ENCODE results near the gene GALE. TPM values are rescaled to one million over a fixed set of nuclear protein-coding genes. Genes with fewer than 3 reads are reported as not detected.

GALE gene
- polyA plus RNA-seq, 2 of the 4 experiments (the other 2 are of a cell fraction): 38.9 to 46.9 TPM

DNA sequence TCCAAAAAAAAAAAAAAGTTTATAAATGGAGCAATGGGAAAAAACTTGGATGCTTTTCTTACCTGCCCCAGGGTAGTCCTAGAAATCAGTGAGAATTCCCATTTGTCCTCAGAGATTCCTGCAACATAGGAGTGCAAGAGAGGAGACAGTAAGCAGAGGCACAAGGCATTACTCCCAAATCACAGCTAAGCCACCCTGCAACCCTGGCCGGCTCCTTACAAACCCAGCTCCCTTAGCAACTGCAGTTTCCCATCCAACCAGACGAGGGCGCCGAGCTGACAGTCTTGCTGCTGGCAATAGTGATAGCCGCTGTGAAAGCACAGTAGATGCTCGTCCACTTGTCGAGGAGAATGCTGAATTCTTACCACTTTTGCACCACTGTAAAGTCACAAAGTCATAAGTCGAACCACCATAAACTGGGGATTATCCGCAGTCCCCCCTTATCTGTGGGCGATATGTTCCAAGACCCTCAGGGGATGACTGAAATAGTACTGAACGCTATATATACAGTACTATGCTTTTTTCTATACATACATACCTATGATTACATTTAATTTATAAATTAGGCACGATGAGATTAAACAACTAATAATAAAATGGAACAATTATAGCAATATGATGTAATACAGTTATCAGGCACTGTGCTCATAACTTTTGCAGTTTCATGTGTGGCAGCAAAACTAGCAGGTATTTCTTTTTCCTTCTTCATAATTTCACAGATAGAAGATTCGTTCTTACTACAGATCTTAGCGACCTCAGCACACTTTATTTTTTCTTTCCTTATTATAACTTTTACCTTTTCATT lies 28.3 kb downstream of the GALE start:
- Histone ChIP-seq H3K27ac (no peak overlapping the region), H3K4me1 (peaks cover 6% of the 10 kb centered on the region; the same call in 1 of the 3 replicates), H3K4me2 (peak overlapping the region; percentile 43; the same call in 1 of the 3 replicates), H3K4me3 (no peak overlapping the region), H3K9me3 (no peaks in the 10 kb centered on the region)
- CTCF ChIA-PET: interaction anchor here (0.6 to 3.0 kb wide), 34 partner anchors 8 to 804 kb away, joined by 3 to 22 read pairs (median 3); partner anchors contain the start of gene FUCA1
- DNase-seq (ENCODE audit: low read depth in 1 of 2, low spot score in 1 of 2) (peak; percentile 38 to 77), ATAC-seq (peak; percentile 97 to 98), FAIRE-seq (no peak)
- WGBS (ENCODE audit: missing lambda C conversion rate): 15% methylated on average over 12 of the region's 14 CpGs
- TF ChIP-seq RAD21 (conservative IDR thresholded peaks at IDR 0.05 in 1 of 2, IDR thresholded peaks at IDR 0.05 in 1 of 2) (peak; percentile 68 to 79), CBX8 (IDR thresholded peaks at IDR 0.05) (no peak), RNF2 (IDR thresholded peaks at IDR 0.05; ENCODE audit: borderline replicate concordance, low read depth) (no peak), TP53 (CRISPR knock-in tag; IDR thresholded peaks at IDR 0.05) (no peak), POLR2A (IDR thresholded peaks at IDR 0.05; ENCODE audit: low read length) (no peak), CHD4 (IDR thresholded peaks at IDR 0.05; ENCODE audit: borderline replicate concordance) (no peak), SMC3 (IDR thresholded peaks at IDR 0.05) (peak; percentile 68)
- TF ChIP-seq, protein P1, sequence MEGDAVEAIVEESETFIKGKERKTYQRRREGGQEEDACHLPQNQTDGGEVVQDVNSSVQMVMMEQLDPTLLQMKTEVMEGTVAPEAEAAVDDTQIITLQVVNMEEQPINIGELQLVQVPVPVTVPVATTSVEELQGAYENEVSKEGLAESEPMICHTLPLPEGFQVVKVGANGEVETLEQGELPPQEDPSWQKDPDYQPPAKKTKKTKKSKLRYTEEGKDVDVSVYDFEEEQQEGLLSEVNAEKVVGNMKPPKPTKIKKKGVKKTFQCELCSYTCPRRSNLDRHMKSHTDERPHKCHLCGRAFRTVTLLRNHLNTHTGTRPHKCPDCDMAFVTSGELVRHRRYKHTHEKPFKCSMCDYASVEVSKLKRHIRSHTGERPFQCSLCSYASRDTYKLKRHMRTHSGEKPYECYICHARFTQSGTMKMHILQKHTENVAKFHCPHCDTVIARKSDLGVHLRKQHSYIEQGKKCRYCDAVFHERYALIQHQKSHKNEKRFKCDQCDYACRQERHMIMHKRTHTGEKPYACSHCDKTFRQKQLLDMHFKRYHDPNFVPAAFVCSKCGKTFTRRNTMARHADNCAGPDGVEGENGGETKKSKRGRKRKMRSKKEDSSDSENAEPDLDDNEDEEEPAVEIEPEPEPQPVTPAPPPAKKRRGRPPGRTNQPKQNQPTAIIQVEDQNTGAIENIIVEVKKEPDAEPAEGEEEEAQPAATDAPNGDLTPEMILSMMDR (IDR thresholded peaks at IDR 0.05): peak; percentile 67
- POLR2A ChIA-PET: interaction anchor here (0.7 to 1.0 kb wide), 2 partner anchors 81 to 144 kb away, joined by 3 read pairs; partner anchors contain the start of gene RPL11

GRCh38 chr1:23768733-23769132 lies 31.8 kb downstream of the GALE start:
- Histone ChIP-seq H3K4me1 (peaks cover 2% of the 10 kb centered on the region; the same call in 1 of the 3 replicates), H3K9me3 (no peaks in the 10 kb centered on the region), H3K4me3 (no peak overlapping the region), H3K27ac (no peak overlapping the region), H3K4me2 (no peak overlapping the region)
- no peak for ATAC-seq
- WGBS (ENCODE audit: missing lambda C conversion rate): 75% methylated on average over 5 of the region's 5 CpGs
- FAIRE-seq: no peak
- ChIA-PET CTCF (interaction anchor here (1.0 kb wide), 1 partner anchor 20 kb away, joined by 3 read pairs; no protein-coding TSS in a partner anchor), POLR2A (no interaction called here)
- TF ChIP-seq ZNF302 (CRISPR knock-in tag; IDR thresholded peaks at IDR 0.05): no peak
- TF ChIP-seq CBX2 (IDR thresholded peaks at IDR 0.05; ENCODE audit: borderline replicate concordance, low read depth): no peak
- TF ChIP-seq JUNB (IDR thresholded peaks at IDR 0.05): no peak
- TF ChIP-seq RARB (CRISPR knock-in tag; IDR thresholded peaks at IDR 0.05): no peak
- no peak for TF ChIP-seq ESRRA (IDR thresholded peaks at IDR 0.05; ENCODE audit: borderline replicate concordance, low read length)
- TF ChIP-seq POLR2AphosphoS2 (conservative IDR thresholded peaks at IDR 0.05; ENCODE audit: low read length): no peak
- TF ChIP-seq TFCP2L1 (CRISPR knock-in tag; IDR thresholded peaks at IDR 0.05): no peak
- TF ChIP-seq KDM1A (IDR thresholded peaks at IDR 0.05; ENCODE audit: low read depth): no peak
- TF ChIP-seq ZC3H11A (IDR thresholded peaks at IDR 0.05): no peak
- no peak for TF ChIP-seq NR3C1 (IDR thresholded peaks at IDR 0.05)
- TF ChIP-seq KDM5A (IDR thresholded peaks at IDR 0.05): no peak
- no peak for TF ChIP-seq ZFP36 (IDR thresholded peaks at IDR 0.05; ENCODE audit: borderline replicate concordance, partially characterized antibody)
- no peak for TF ChIP-seq RAD21 (conservative IDR thresholded peaks at IDR 0.05 in 1 of 2, IDR thresholded peaks at IDR 0.05 in 1 of 2)
- no peak for DNase-seq (ENCODE audit: low read depth in 1 of 2, low spot score in 1 of 2)

- Histone ChIP-seq H3K4me1 (no peaks in the 10 kb centered on the region), H3K4me2 (no peak overlapping the region), H3K27ac (no peak overlapping the region), H3K4me3 (no peak overlapping the region), H3K9me3 (no peaks in the 10 kb centered on the region)
- FAIRE-seq (no peak), ATAC-seq (no peak), DNase-seq (ENCODE audit: low read depth in 1 of 2, low spot score in 1 of 2) (no peak)
- CTCF ChIA-PET: interaction anchor here (0.7 to 1.4 kb wide), 3 partner anchors 8 to 40 kb away, joined by 3 to 9 read pairs (median 5); no protein-coding TSS in a partner anchor
- WGBS (ENCODE audit: missing lambda C conversion rate): 92% methylated on average over 7 of the region's 7 CpGs
- POLR2A ChIA-PET: no interaction called here
- TF ChIP-seq JUN (IDR thresholded peaks at IDR 0.05): no peak
- no peak for TF ChIP-seq ELK1 (IDR thresholded peaks at IDR 0.05; ENCODE audit: low read depth, low read length)
- TF ChIP-seq CBX2 (IDR thresholded peaks at IDR 0.05; ENCODE audit: borderline replicate concordance, low read depth): no peak
- TF ChIP-seq BHLHE40 (IDR thresholded peaks at IDR 0.05; ENCODE audit: low read depth, low read length): no peak
- TF ChIP-seq ZSCAN20 (CRISPR knock-in tag; IDR thresholded peaks at IDR 0.05): no peak
- TF ChIP-seq, protein P2, sequence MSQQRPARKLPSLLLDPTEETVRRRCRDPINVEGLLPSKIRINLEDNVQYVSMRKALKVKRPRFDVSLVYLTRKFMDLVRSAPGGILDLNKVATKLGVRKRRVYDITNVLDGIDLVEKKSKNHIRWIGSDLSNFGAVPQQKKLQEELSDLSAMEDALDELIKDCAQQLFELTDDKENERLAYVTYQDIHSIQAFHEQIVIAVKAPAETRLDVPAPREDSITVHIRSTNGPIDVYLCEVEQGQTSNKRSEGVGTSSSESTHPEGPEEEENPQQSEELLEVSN (IDR thresholded peaks at IDR 0.05; ENCODE audit: borderline replicate concordance, low read depth): no peak
- TF ChIP-seq HEYL (CRISPR knock-in tag; IDR thresholded peaks at IDR 0.05): no peak
- no peak for TF ChIP-seq RFX5 (IDR thresholded peaks at IDR 0.05)
- no peak for TF ChIP-seq GATA3 (IDR thresholded peaks at IDR 0.05; ENCODE audit: borderline replicate concordance)
- no peak for TF ChIP-seq HOXB13 (CRISPR knock-in tag; IDR thresholded peaks at IDR 0.05; ENCODE audit: low read depth)
- TF ChIP-seq ATOH8 (CRISPR knock-in tag; IDR thresholded peaks at IDR 0.05; ENCODE audit: low read depth): no peak
- no peak for TF ChIP-seq CBX8 (IDR thresholded peaks at IDR 0.05)
- TF ChIP-seq HOXB5 (CRISPR knock-in tag; IDR thresholded peaks at IDR 0.05): no peak
- TF ChIP-seq KDM5A (IDR thresholded peaks at IDR 0.05): no peak
These were observed 37.4 kb downstream of the GALE start for GRCh38 chr1:23763041-23763577.
